ENCODE measurements around the gene TMEM204. TPM values are rescaled to one million over a fixed set of nuclear protein-coding genes. Genes with fewer than 3 reads are reported as not detected.

Gene TMEM204
- total RNA-seq, 2 donors from 2014 or later: 2.9 to 5.0 TPM

GRCh38 chr16:1557576-1557975 lies 24.1 kb downstream of the TMEM204 start:
- H3K4me1 ChIP-seq: no peaks in the 10 kb centered on the region
- peaks cover 4% of the 10 kb centered on the region for H3K36me3 ChIP-seq
- H3K27me3 ChIP-seq: no peaks in the 10 kb centered on the region
- no peak overlapping the region for H3K27ac ChIP-seq
- intact Hi-C loops (cut with DNase I): no loop called here
- H3K4me3 ChIP-seq: no peak overlapping the region
- DNase-seq: no peak
- H3K9me3 ChIP-seq: no peaks in the 10 kb centered on the region
- H3K9ac ChIP-seq (ENCODE audit: low read depth in 2 of 2, low read length in 2 of 2): no peak overlapping the region
- TF ChIP-seq CTCF (IDR thresholded peaks at IDR 0.05): no peak

GRCh38 chr16:1559446-1559975 lies 26.0 kb downstream of the TMEM204 start:
- DNase-seq: no peak
- no peak for TF ChIP-seq CTCF (IDR thresholded peaks at IDR 0.05)
- Histone ChIP-seq H3K36me3 (peaks cover 4% of the 10 kb centered on the region), H3K4me1 (no peaks in the 10 kb centered on the region), H3K9ac (ENCODE audit: low read depth in 2 of 2, low read length in 2 of 2) (no peak overlapping the region), H3K9me3 (no peaks in the 10 kb centered on the region), H3K4me3 (no peak overlapping the region), H3K27me3 (no peaks in the 10 kb centered on the region), H3K27ac (no peak overlapping the region)
- intact Hi-C loops (cut with DNase I): no loop called here

GRCh38 chr16:1560153-1560552 lies 26.7 kb downstream of the TMEM204 start:
- Histone ChIP-seq H3K36me3 (peaks cover 4% of the 10 kb centered on the region), H3K9me3 (no peaks in the 10 kb centered on the region), H3K9ac (ENCODE audit: low read depth in 2 of 2, low read length in 2 of 2) (no peak overlapping the region), H3K4me3 (no peak overlapping the region), H3K27me3 (no peaks in the 10 kb centered on the region), H3K4me1 (no peaks in the 10 kb centered on the region), H3K27ac (no peak overlapping the region)
- TF ChIP-seq CTCF (IDR thresholded peaks at IDR 0.05): no peak
- DNase-seq: no peak
- intact Hi-C loops (cut with DNase I): no loop called here

GRCh38 chr16:1560866-1561265 lies 27.4 kb downstream of the TMEM204 start:
- Histone ChIP-seq H3K27ac (no peak overlapping the region), H3K9ac (ENCODE audit: low read depth in 2 of 2, low read length in 2 of 2) (no peak overlapping the region), H3K9me3 (no peaks in the 10 kb centered on the region), H3K4me1 (no peaks in the 10 kb centered on the region), H3K4me3 (no peak overlapping the region), H3K27me3 (no peaks in the 10 kb centered on the region), H3K36me3 (peaks cover 4% of the 10 kb centered on the region)
- intact Hi-C loops (cut with DNase I): no loop called here
- no peak for DNase-seq
- TF ChIP-seq CTCF (IDR thresholded peaks at IDR 0.05): no peak

GRCh38 chr16:1561266-1561665 lies 27.8 kb downstream of the TMEM204 start:
- intact Hi-C loops (cut with DNase I): no loop called here
- H3K9ac ChIP-seq (ENCODE audit: low read depth in 2 of 2, low read length in 2 of 2): no peak overlapping the region
- no peak overlapping the region for H3K4me3 ChIP-seq
- H3K9me3 ChIP-seq: no peaks in the 10 kb centered on the region
- no peaks in the 10 kb centered on the region for H3K27me3 ChIP-seq
- H3K36me3 ChIP-seq: peaks cover under 1% of the 10 kb centered on the region
- TF ChIP-seq CTCF (IDR thresholded peaks at IDR 0.05): no peak
- no peak overlapping the region for H3K27ac ChIP-seq
- H3K4me1 ChIP-seq: no peaks in the 10 kb centered on the region
- no peak for DNase-seq
